Muscle layer of duodenum (tissue), 2 donors: Measurements from ENCODE around the gene TMEM176A.

Source experiments
- H3K27ac ChIP-seq: one replicate; pipeline ENCODE4 v1.7.0; 2013; ENCODE audit warnings: mild to moderate bottlenecking, low read length
- H3K27me3 ChIP-seq: one replicate; pipeline ENCODE4 v1.7.0; 2013; ENCODE audit warnings: low read depth, mild to moderate bottlenecking, control low read depth, low read length
- H3K36me3 ChIP-seq, 2 donors: one replicate each; pipeline ENCODE4 v1.7.0; 2013; ENCODE audit warnings: low read length in 2 of 2, control low read depth in 1 of 2, mild to moderate bottlenecking in 1 of 2; ENCODE audit not compliant: insufficient read depth in 2 of 2, control insufficient read depth in 1 of 2
- H3K4me1 ChIP-seq, 2 donors: one replicate each; pipeline ENCODE4 v1.7.0; 2013; ENCODE audit warnings: low read length in 2 of 2, mild to moderate bottlenecking in 2 of 2, control low read depth in 1 of 2, moderate library complexity in 1 of 2; ENCODE audit not compliant: insufficient read depth in 2 of 2, control insufficient read depth in 1 of 2
- H3K4me3 ChIP-seq, 2 donors: one replicate each; pipeline ENCODE4 v1.7.0; 2013; ENCODE audit warnings: low read length in 2 of 2, low read depth in 1 of 2, mild to moderate bottlenecking in 1 of 2
- H3K9me3 ChIP-seq, 2 donors: one replicate each; pipeline ENCODE4 v1.7.0; 2013; ENCODE audit warnings: low read length in 2 of 2, control low read depth in 1 of 2, mild to moderate bottlenecking in 1 of 2; ENCODE audit not compliant: control insufficient read depth in 1 of 2
- donor health status: healthy.

The TMEM176A gene

DNA sequence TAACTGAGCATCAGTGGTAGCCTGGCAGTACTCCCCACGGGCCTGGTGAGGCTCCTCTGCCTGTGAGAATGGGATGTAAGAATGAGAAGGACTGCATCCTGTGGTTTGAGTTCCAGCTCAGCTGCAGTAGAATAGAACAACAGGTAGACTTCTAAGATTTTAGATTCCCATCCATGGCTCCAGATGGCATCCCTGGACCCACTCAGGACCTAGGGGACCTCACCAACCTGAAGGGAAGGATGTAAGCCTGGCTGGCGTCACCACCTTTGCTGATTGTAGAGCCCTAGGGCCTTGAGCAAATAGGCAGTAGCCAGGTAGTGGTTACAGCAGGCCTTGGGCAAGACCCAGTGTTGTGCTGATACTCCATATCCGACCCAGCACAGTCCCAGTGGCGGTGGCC is 42.1 kb downstream of the TMEM176A start:
- Histone ChIP-seq H3K27me3 (no peaks in the 10 kb centered on the region), H3K36me3 (no peaks in the 10 kb centered on the region), H3K4me1 (peaks cover 0 to 8% of the 10 kb centered on the region in 2 donors), H3K4me3 (no peak overlapping the region), H3K9me3 (no peaks in the 10 kb centered on the region), H3K27ac (no peak overlapping the region)

DNA sequence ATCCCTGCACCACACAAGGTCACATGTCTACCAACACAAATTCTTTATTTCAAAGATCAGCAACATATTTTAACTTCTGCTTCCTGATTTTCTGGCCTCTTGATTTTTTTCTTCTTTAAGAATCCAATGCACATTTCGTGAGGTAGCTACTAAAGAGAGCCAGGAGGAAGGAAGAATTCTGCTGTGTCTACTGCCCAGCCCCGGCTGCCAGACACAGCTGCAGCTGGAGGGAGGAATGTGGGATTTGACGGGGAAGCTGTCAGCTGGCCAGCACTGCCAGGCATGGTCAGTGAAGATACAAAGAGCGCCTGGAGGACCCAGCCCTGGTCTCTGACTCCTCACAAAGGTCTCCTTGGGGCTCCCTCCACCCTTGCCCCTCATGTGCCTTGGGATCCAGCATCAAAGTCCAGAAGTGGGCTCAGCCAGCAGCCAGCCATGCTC is 44.9 kb downstream of the TMEM176A start:
- Histone ChIP-seq H3K27me3 (no peaks in the 10 kb centered on the region), H3K36me3 (no peaks in the 10 kb centered on the region), H3K4me1 (peaks cover 0 to 8% of the 10 kb centered on the region in 2 donors), H3K9me3 (no peaks in the 10 kb centered on the region), H3K4me3 (no peak overlapping the region), H3K27ac (no peak overlapping the region)

DNA sequence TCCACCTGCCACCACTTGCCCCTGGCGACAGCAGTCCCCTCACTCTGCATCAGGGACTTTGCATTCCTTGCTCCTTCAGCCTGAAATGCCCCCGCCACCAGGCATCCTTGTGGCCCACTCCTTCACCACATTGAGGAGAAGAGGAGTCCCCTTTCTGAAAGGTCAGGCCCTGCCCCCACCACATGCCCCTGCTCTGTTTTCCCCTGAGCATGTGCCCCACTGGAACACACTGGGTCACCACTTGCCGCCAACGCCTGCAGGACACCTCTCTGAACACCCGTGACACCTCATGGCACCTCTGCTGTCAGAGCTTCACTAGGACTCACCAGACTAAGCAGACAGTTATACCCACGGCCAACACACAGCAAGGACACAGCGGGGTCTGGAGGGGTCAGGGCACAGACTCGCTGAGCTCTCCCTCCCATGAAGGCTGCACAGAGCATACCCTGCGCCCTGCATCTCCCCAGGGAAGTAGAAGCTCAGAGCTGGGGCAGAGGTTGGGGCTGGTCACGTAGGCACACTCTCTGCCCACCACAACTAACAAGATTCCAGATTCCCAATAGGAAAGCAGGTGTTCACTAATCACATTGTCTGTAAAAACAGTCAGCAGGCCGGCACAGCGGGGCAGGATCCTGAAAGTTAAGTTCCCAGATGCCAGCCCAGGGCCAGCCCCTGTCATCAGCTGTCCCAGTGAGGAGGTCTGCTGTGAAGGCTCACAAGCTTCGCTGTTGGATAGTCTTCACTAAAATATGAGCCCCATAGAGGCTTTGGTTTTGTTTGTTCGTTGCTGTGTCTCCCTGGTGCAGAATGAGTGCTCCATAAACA is 45.9 kb downstream of the TMEM176A start:
- Histone ChIP-seq H3K9me3 (no peaks in the 10 kb centered on the region), H3K27ac (no peak overlapping the region), H3K36me3 (no peaks in the 10 kb centered on the region), H3K27me3 (no peaks in the 10 kb centered on the region), H3K4me3 (no peak overlapping the region), H3K4me1 (peaks cover 0 to 8% of the 10 kb centered on the region in 2 donors)

- H3K36me3 ChIP-seq, result no peaks in the 10 kb centered on the region
- peaks cover 0 to 8% of the 10 kb centered on the region in 2 donors for H3K4me1 ChIP-seq
- no peaks in the 10 kb centered on the region for H3K27me3 ChIP-seq
- H3K27ac ChIP-seq, result no peak overlapping the region
- H3K9me3 ChIP-seq, result no peaks in the 10 kb centered on the region
- H3K4me3 ChIP-seq, result no peak overlapping the region
These were observed 47.0 kb downstream of the TMEM176A start for GRCh38 chr7:150847536-150847935.

GRCh38 chr7:150848111-150848510 is 47.5 kb downstream of the TMEM176A start:
- H3K9me3 ChIP-seq, result no peaks in the 10 kb centered on the region
- H3K27ac ChIP-seq, result no peak overlapping the region
- H3K27me3 ChIP-seq, result no peaks in the 10 kb centered on the region
- H3K4me3 ChIP-seq, result no peak overlapping the region
- no peaks in the 10 kb centered on the region for H3K36me3 ChIP-seq
- H3K4me1 ChIP-seq, result peaks cover 0 to 8% of the 10 kb centered on the region in 2 donors

DNA sequence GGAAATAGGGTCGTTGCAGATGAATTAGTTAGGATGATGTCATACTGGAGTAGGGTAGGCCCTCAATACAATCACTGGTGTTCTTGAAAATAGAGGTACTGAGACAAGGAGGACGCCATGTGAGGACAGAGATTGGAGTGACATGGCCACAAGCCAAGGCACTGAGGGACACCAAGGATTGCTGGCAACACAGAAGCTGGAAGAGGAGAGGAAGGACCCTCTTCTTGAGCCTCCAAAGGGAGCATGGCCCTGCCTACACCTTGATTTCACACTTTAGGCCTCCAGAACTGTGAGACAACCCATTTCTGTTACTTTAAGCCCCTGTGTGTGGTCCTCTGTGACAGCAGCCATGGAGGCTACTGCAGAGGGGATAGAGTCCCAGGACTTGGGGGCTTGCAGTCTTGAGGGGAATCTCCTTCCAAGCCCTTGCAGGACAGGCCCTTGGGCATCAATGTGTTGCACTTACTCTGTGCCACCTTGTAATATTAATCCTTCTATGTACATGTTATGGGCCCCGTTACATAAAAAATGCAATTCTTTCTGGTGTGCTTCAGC is 48.1 kb downstream of the TMEM176A start:
- no peaks in the 10 kb centered on the region for H3K9me3 ChIP-seq
- no peaks in the 10 kb centered on the region for H3K27me3 ChIP-seq
- H3K27ac ChIP-seq, result no peak overlapping the region

DNA sequence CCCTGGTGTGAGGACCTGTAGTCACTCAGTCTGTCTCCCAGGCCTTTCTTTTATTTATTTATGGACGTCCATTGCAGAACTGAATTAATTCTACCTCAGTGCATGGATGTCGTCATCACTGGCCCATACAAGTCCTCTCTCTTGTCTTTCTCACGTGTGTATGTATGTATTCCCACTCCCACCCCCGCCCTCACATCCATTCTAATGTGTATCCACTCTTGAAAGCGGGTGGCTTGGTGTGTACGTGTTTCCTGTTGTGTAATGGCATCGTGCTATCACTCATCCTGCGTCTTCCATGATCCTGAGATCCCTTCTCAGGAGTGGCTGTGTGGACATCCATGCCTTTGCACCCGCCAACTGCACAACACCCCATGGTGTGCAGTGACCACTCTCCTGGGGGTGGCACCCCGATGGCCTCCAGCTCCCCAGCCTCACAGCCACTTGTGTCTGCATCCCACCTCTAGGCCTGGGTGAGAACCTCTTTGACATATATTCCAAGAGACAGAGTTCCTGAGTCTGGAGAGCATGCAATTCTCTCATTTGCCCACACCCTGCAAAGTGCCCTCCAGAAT is 48.7 kb downstream of the TMEM176A start:
- Histone ChIP-seq H3K27me3 (no peaks in the 10 kb centered on the region), H3K4me1 (peaks cover 0 to 8% of the 10 kb centered on the region in 2 donors), H3K9me3 (no peaks in the 10 kb centered on the region), H3K4me3 (no peak overlapping the region), H3K27ac (no peak overlapping the region), H3K36me3 (no peaks in the 10 kb centered on the region)

More for the DNA sequence above, 48.1 kb downstream of the TMEM176A start:
- Histone ChIP-seq H3K4me1 (peaks cover 0 to 8% of the 10 kb centered on the region in 2 donors), H3K36me3 (no peaks in the 10 kb centered on the region), H3K4me3 (no peak overlapping the region)

GRCh38 chr7:150850273-150850672 is 49.7 kb downstream of the TMEM176A start:
- H3K9me3 ChIP-seq, result no peaks in the 10 kb centered on the region
- H3K4me1 ChIP-seq, result peaks cover 0 to 7% of the 10 kb centered on the region in 2 donors
- no peak overlapping the region for H3K4me3 ChIP-seq
- H3K27ac ChIP-seq, result no peak overlapping the region
- no peaks in the 10 kb centered on the region for H3K27me3 ChIP-seq
- H3K36me3 ChIP-seq, result no peaks in the 10 kb centered on the region

- H3K36me3 ChIP-seq, result no peaks in the 10 kb centered on the region
- H3K9me3 ChIP-seq, result no peaks in the 10 kb centered on the region
- H3K4me3 ChIP-seq, result no peak overlapping the region
- H3K4me1 ChIP-seq, result no peaks in the 10 kb centered on the region
- no peaks in the 10 kb centered on the region for H3K27me3 ChIP-seq
- peak overlapping the region; percentile 67 for H3K27ac ChIP-seq
These were observed 51.2 kb downstream of the TMEM176A start for GRCh38 chr7:150851492-150852370.

DNA sequence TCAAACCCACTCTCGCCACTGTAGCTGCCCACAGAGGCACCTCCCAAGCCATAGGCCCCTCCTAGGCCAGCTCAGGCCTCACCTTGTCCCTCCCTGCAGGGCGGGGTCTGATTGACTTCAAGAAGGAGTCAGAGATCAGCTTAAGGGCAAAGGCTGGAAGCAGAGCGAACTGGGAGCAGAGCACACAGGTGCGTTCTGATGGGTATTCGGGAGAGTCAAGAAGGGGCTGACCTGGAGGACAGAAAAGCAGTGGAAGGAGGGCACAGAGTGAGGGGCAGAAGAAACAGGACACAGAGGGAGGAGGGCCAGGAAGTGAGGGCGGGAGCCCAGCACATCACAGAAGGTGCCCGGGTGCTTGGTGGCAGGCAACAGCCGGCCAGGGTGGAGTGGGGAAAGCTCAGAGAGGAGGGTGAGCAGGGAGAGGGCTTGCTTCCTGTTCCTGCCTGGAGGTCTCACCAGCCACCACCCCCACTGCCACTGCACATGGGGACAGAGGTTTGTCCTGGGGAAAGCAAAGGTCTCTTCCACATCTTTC is 51.9 kb downstream of the TMEM176A start, which contains the start of gene AOC1:
Gene AOC1 (plus strand): TSS at position 147 of the 535 bp plus-strand sequence. CDS start 3,954 bp downstream, outside the sequence.
- Histone ChIP-seq H3K9me3 (no peaks in the 10 kb centered on the region), H3K4me3 (peak within 1 kb of the TSS in 1 of 2 donors; percentile 49), H3K27ac (peak within 1 kb of the TSS; percentile 67)

More for the DNA sequence above, 51.9 kb downstream of the TMEM176A start, which contains the start of gene AOC1:
- H3K27me3 ChIP-seq, result no peaks in the 10 kb centered on the region
- no peaks in the 10 kb centered on the region for H3K36me3 ChIP-seq
- H3K4me1 ChIP-seq, result no peaks in the 10 kb centered on the region
